ENCODE results near the gene SERINC3. TPM values are rescaled to one million over a fixed set of nuclear protein-coding genes. Genes with fewer than 3 reads are reported as not detected.
A peak's percentile ranks its signal among the peaks of the same experiment; 100 is the strongest.

SERINC3 gene
- polyA plus RNA-seq, 12 donors = 38.1 to 61.1 (median 54.9) TPM; not detected in 1

- DNase-seq = no peak
Measured at GRCh38 chr20:44537993-44538392, 16.1 kb upstream of the SERINC3 start.

- no peak for DNase-seq
Measured at GRCh38 chr20:44536175-44536574, 14.3 kb upstream of the SERINC3 start.

GRCh38 chr20:44533928-44534327, 12.1 kb upstream of the SERINC3 start:
- DNase-seq = no peak

- no peak for DNase-seq
Measured at GRCh38 chr20:44532981-44533331, 11.1 kb upstream of the SERINC3 start.

- peak; percentile 22 for DNase-seq
Measured at GRCh38 chr20:44532259-44532980, 10.6 kb upstream of the SERINC3 start.

GRCh38 chr20:44528309-44528708, 6.4 kb upstream of the SERINC3 start:
- DNase-seq = no peak

GRCh38 chr20:44527716-44528199, 5.9 kb upstream of the SERINC3 start:
- DNase-seq = no peak

GRCh38 chr20:44526129-44526528, 4.3 kb upstream of the SERINC3 start:
- no peak for DNase-seq

- DNase-seq = no peak
Measured at GRCh38 chr20:44523746-44524145, 1.9 kb upstream of the SERINC3 start.

GRCh38 chr20:44522841-44523240, 971 bp upstream of the SERINC3 start:
- no peak for DNase-seq

GRCh38 chr20:44520881-44521280, 989 bp downstream of the SERINC3 start:
- no peak for DNase-seq

- DNase-seq = no peak
Measured at GRCh38 chr20:44518248-44518647, 3.6 kb downstream of the SERINC3 start.

GRCh38 chr20:44517454-44517853, 4.4 kb downstream of the SERINC3 start:
- no peak for DNase-seq

GRCh38 chr20:44516491-44516890, 5.4 kb downstream of the SERINC3 start:
- DNase-seq = no peak

GRCh38 chr20:44513871-44514270, 8.0 kb downstream of the SERINC3 start:
- no peak for DNase-seq

GRCh38 chr20:44509762-44510161, 12.1 kb downstream of the SERINC3 start:
- DNase-seq = no peak

GRCh38 chr20:44504402-44505307, 17.2 kb downstream of the SERINC3 start:
- no peak for DNase-seq

GRCh38 chr20:44502968-44503367, 18.9 kb downstream of the SERINC3 start:
- DNase-seq = no peak

- DNase-seq = no peak
Measured at GRCh38 chr20:44501448-44501847, 20.4 kb downstream of the SERINC3 start.

GRCh38 chr20:44500221-44500620, 21.6 kb downstream of the SERINC3 start:
- no peak for DNase-seq

- DNase-seq = no peak
Measured at GRCh38 chr20:44497761-44498160, 24.1 kb downstream of the SERINC3 start.

GRCh38 chr20:44496976-44497375, 24.9 kb downstream of the SERINC3 start:
- DNase-seq = no peak

Data from muscle of arm (tissue), 12 donors.